B cell (primary cell): ENCODE data around the gene KIF11. TPM values are rescaled to one million over a fixed set of nuclear protein-coding genes. Genes with fewer than 3 reads are reported as not detected.

Experiments used
- ATAC-seq: fragments of 200-7000 bp; cut with Tn5 transposase; one replicate; pipeline ENCODE4 v1.10.0; 2021; ENCODE audit warnings: low read depth, mild to moderate bottlenecking, moderate number of reproducible peaks, moderate library complexity
- CTCF ChIA-PET: fragments of 350-600 bp; sonication (Branson Sonifier 250); formaldehyde crosslinking; loops from one replicate; lab custom pipeline; 2021; ENCODE audit warnings: antibody characterized with exemption, inconsistent platforms; lab: Charles Lee
- POLR2A ChIA-PET: fragments of 350-600 bp; sonication (Branson Sonifier 250); formaldehyde crosslinking; loops from one replicate; lab custom pipeline; 2021; ENCODE audit warnings: antibody characterized with exemption; lab: Charles Lee
- DNase-seq: peaks from one replicate; pipeline ENCODE4 v3.0.0; 2013
- H2AFZ ChIP-seq: 2 replicates; pipeline ENCODE4 v1.6.1; 2012; ENCODE audit warnings: mild to moderate bottlenecking, low read depth, low read length; ENCODE audit not compliant: insufficient read depth, poor library complexity, severe bottlenecking
- H3K27ac ChIP-seq, 2 donors: 1 replicate in 1 of 2; 2 replicates in 1 of 2; pipeline ENCODE4 v1.5.1; 2012 to 2013; ENCODE audit warnings: low read length in 2 of 2, mild to moderate bottlenecking in 2 of 2, moderate library complexity in 1 of 2
- H3K27me3 ChIP-seq, 4 experiments: fragments of 200-600 bp in 1 of 4; sonication (generic) in 1 of 4; replicated peaks in 1 of 4; 1 replicate in 2 of 4; 2 replicates in 2 of 4; pipeline versions ENCODE4 v1.6.1 to v1.7.0; 2013 to 2016; ENCODE audit warnings: low read length in 3 of 4, mild to moderate bottlenecking in 2 of 4, mixed read lengths in 1 of 4, moderate library complexity in 1 of 4; ENCODE audit not compliant: insufficient read depth in 4 of 4, control insufficient read depth in 3 of 4; ENCODE audit errors: control extremely low read depth in 1 of 4
- H3K36me3 ChIP-seq, 2 experiments: replicated peaks in 1 of 2; 1 replicate in 1 of 2; 2 replicates in 1 of 2; pipeline versions ENCODE4 v1.6.1 to v1.7.1; 2013; ENCODE audit warnings: low read length in 1 of 2; ENCODE audit not compliant: insufficient read depth in 2 of 2, control insufficient read depth in 1 of 2; ENCODE audit errors: control extremely low read depth in 1 of 2, extremely low read depth in 1 of 2
- H3K4me1 ChIP-seq, 2 donors: fragments of 200-600 bp in 1 of 2; sonication (generic) in 1 of 2; 1 replicate in 1 of 2; 2 replicates in 1 of 2; pipeline versions ENCODE4 v1.5.1 to v1.6.1; 2013 to 2017; ENCODE audit warnings: low read length in 2 of 2; ENCODE audit not compliant: control insufficient read depth in 2 of 2, insufficient read depth in 2 of 2
- H3K4me2 ChIP-seq: replicated peaks from 2 replicates; pipeline ENCODE3; 2012; ENCODE audit warnings: mild to moderate bottlenecking, low read depth, low read length; ENCODE audit not compliant: poor library complexity, severe bottlenecking
- H3K4me3 ChIP-seq, 5 experiments: fragments of 200-600 bp in 1 of 5; sonication (generic) in 1 of 5; 1 replicate in 3 of 5; 2 replicates in 2 of 5; pipeline versions ENCODE4 v1.5.1 to v1.7.0; 2011 to 2016; ENCODE audit warnings: low read length in 4 of 5, mild to moderate bottlenecking in 4 of 5, low read depth in 2 of 5, control low read depth in 1 of 5, moderate library complexity in 1 of 5; ENCODE audit not compliant: insufficient read depth in 1 of 5; ENCODE audit errors: control extremely low read depth in 1 of 5, extremely low read depth in 1 of 5
- H3K79me2 ChIP-seq: fragments of 200-600 bp; sonication (generic); one replicate; pipeline ENCODE4 v1.6.0; 2016; ENCODE audit warnings: low read length; ENCODE audit not compliant: control insufficient read depth, insufficient read depth
- H3K9ac ChIP-seq: fragments of 200-600 bp; sonication (generic); 2 replicates; pipeline ENCODE4 v1.6.1; 2017; ENCODE audit warnings: mild to moderate bottlenecking, low read length, moderate library complexity
- H3K9me3 ChIP-seq, 3 donors: one replicate each; pipeline versions ENCODE4 v1.6.1 to v1.7.1; 2013; ENCODE audit warnings: low read length in 2 of 3; ENCODE audit not compliant: control insufficient read depth in 2 of 3, insufficient read depth in 1 of 3; ENCODE audit errors: control extremely low read depth in 1 of 3
- H4K20me1 ChIP-seq: 2 replicates; pipeline ENCODE4 v1.6.0; 2012; ENCODE audit warnings: mild to moderate bottlenecking, low read length; ENCODE audit not compliant: insufficient read depth, control insufficient read depth, poor library complexity, severe bottlenecking
- H3K27ac Mint-ChIP-seq: one replicate; pipeline ENCODE4 v1.8.0; 2021; ENCODE audit warnings: mixed read lengths
- H3K27me3 Mint-ChIP-seq: one replicate; pipeline ENCODE4 v1.8.0; 2021; ENCODE audit warnings: mixed read lengths
- H3K4me1 Mint-ChIP-seq: one replicate; pipeline ENCODE4 v1.8.0; 2021; ENCODE audit warnings: mixed read lengths
- H3K4me3 Mint-ChIP-seq: one replicate; pipeline ENCODE4 v1.8.0; 2021; ENCODE audit warnings: mixed read lengths
- H3K9me3 Mint-ChIP-seq: one replicate; pipeline ENCODE4 v1.8.0; 2022; ENCODE audit warnings: mixed read lengths; ENCODE audit not compliant: insufficient read depth
- EZH2 ChIP-seq: IDR thresholded peaks from 2 replicates; pipeline ENCODE4 v1.6.1; 2012; ENCODE audit warnings: borderline replicate concordance, low read depth, mild to moderate bottlenecking, moderate library complexity, low read length; ENCODE audit not compliant: insufficient read depth, poor library complexity, severe bottlenecking
- WGBS: methylation state at CpG from one replicate; pipeline ENCODE4 v1.1.5; 2013; ENCODE audit warnings: missing lambda C conversion rate; ENCODE audit not compliant: insufficient coverage; 5-methylcytosine and 5-hydroxymethylcytosine counted together
- intact Hi-C: fragments of 100-400 bp; cut with micrococcal nuclease; formaldehyde crosslinking; loops from one replicate; pipeline ENCODE4 v1.10.0; 2022
- polyA plus RNA-seq: library from polyadenylated mRNA; depleted of rRNA; stranded (reverse); fragments of >200 nt; gene quantifications from 2 replicates; pipeline ENCODE4 v1.2.3, GENCODE V29; 2012
- total RNA-seq, 2 donors: library from RNA; stranded (reverse); fragments of 120-200 nt in 1 of 2; gene quantifications; 1 replicate in 1 of 2; 2 replicates in 1 of 2; pipeline versions ENCODE4 v1.2.3 to v1.2.4, GENCODE V29; 2013 to 2022
- TF ChIP-seq, protein P1 (sequence below): fragments of 200-600 bp; IDR thresholded peaks from one replicate; pipeline ENCODE4 v1.8.0; 2022; ENCODE audit warnings: antibody characterized with exemption, mild to moderate bottlenecking

The KIF11 gene
- total and polyA plus RNA-seq, 2 donors (not counting 1 experiment from before 2014, with no cell fraction given), result 0.64 to 1.8 TPM

DNA sequence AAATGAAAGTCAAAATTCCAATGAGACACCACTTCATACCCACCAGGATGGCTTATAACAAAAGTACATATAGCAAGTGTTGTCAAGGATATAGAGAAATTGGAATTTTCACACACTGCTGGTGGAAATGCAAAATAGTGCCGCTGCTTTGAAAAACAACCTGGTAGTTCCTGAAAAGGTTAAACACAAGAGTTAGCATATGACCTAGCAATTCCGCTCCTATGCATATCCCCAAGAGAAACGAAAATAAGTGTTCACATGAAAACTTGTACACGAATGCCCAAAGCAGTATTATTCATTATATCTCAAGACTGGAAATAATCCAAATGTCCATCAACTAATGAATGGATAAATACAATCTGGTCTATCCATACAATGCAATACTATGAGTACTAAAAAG is 33.9 kb upstream of the KIF11 start:
- no peaks in the 10 kb centered on the region for H4K20me1 ChIP-seq
- H2AFZ ChIP-seq, result no peak overlapping the region
- H3K27me3 ChIP-seq, result no peaks in the 10 kb centered on the region
- H3K4me3 ChIP-seq, result no peak overlapping the region
- 100% methylated on average over 1 of the region's 4 CpGs for WGBS
- no peak for ATAC-seq
- H3K4me3 Mint-ChIP-seq, result no peak overlapping the region
- peaks cover 23% of the 10 kb centered on the region for H3K79me2 ChIP-seq
- no peak for DNase-seq
- H3K9me3 Mint-ChIP-seq, result no peaks in the 10 kb centered on the region
- H3K4me2 ChIP-seq, result no peak overlapping the region
- no peaks in the 10 kb centered on the region for H3K27me3 Mint-ChIP-seq
- peaks cover 4 to 7% (median 5%) of the 10 kb centered on the region in 3 donors for H3K9me3 ChIP-seq
- no peak overlapping the region for H3K27ac ChIP-seq
- peaks cover 5 to 9% of the 10 kb centered on the region in 2 experiments for H3K36me3 ChIP-seq
- H3K9ac ChIP-seq, result no peak overlapping the region
- no peaks in the 10 kb centered on the region for H3K4me1 ChIP-seq
- no peaks in the 10 kb centered on the region for H3K4me1 Mint-ChIP-seq
- TF ChIP-seq, protein P1, sequence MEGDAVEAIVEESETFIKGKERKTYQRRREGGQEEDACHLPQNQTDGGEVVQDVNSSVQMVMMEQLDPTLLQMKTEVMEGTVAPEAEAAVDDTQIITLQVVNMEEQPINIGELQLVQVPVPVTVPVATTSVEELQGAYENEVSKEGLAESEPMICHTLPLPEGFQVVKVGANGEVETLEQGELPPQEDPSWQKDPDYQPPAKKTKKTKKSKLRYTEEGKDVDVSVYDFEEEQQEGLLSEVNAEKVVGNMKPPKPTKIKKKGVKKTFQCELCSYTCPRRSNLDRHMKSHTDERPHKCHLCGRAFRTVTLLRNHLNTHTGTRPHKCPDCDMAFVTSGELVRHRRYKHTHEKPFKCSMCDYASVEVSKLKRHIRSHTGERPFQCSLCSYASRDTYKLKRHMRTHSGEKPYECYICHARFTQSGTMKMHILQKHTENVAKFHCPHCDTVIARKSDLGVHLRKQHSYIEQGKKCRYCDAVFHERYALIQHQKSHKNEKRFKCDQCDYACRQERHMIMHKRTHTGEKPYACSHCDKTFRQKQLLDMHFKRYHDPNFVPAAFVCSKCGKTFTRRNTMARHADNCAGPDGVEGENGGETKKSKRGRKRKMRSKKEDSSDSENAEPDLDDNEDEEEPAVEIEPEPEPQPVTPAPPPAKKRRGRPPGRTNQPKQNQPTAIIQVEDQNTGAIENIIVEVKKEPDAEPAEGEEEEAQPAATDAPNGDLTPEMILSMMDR, result no peak
- TF ChIP-seq EZH2, result no peak
- CTCF ChIA-PET, result no interaction called here
- POLR2A ChIA-PET, result no interaction called here
- H3K27ac Mint-ChIP-seq, result no peak overlapping the region
- intact Hi-C loops, result no loop called here

DNA sequence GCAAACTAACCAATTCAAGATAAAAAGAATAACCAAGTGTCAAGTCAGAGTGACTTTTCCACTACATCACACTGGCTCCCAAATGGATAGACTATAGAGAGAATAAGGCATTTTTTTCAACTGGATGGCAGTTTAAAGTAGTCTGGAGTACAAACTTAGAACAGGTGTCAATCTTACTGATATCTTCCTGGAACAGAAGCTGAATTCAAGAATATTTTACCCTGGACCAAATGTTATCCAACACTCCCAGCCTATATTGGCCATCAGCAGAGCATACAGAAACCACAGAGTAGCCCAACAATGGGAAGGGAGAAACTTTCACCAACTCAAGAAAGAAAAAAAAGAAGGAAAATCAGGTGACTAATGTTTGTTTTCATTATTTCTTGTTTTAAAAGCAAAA is 30.5 kb upstream of the KIF11 start:
- no peak overlapping the region for H3K4me2 ChIP-seq
- no peak overlapping the region for H3K27ac Mint-ChIP-seq
- POLR2A ChIA-PET, result no interaction called here
- H3K27me3 ChIP-seq, result no peaks in the 10 kb centered on the region
- H3K9me3 ChIP-seq, result peaks cover 0 to 3% (median 0%) of the 10 kb centered on the region in 3 donors
- no peaks in the 10 kb centered on the region for H4K20me1 ChIP-seq
- intact Hi-C loops, result no loop called here
- no peak overlapping the region for H3K27ac ChIP-seq
- peaks cover 44% of the 10 kb centered on the region for H3K79me2 ChIP-seq
- H3K9me3 Mint-ChIP-seq, result no peaks in the 10 kb centered on the region
- H3K36me3 ChIP-seq, result peaks cover 3 to 8% of the 10 kb centered on the region in 2 experiments
- ATAC-seq (no peak), DNase-seq (no peak)
- peaks cover 6% of the 10 kb centered on the region for H3K4me1 Mint-ChIP-seq
- peaks cover 0 to 4% of the 10 kb centered on the region in 2 donors for H3K4me1 ChIP-seq
- TF ChIP-seq, protein P1, result no peak
- TF ChIP-seq EZH2, result no peak
- no peak overlapping the region for H3K9ac ChIP-seq
- H3K27me3 Mint-ChIP-seq, result no peaks in the 10 kb centered on the region
- H2AFZ ChIP-seq, result no peak overlapping the region
- CTCF ChIA-PET, result interaction anchor here (1.6 kb wide), 1 partner anchor 11 kb away, joined by 5 read pairs; the partner anchor contains the start of gene IDE
- H3K4me3 Mint-ChIP-seq, result no peak overlapping the region
- no peak overlapping the region for H3K4me3 ChIP-seq
